HG03108 (cell line): Measurements from ENCODE around the gene RARB.
A peak's percentile ranks its signal among the peaks of the same experiment; 100 is the strongest.

ENCODE experiments used
- ATAC-seq: cut with Tn5 transposase; IDR thresholded peaks from one replicate; pipeline ENCODE4 v1.9.1; 2021; ENCODE audit warnings: moderate library complexity; ENCODE audit not compliant: unreplicated experiment

The RARB gene

GRCh38 chr3:25447285-25447684 lies 19.2 kb downstream of the RARB start:
- ATAC-seq, result no peak

GRCh38 chr3:25447925-25448324 lies 19.9 kb downstream of the RARB start:
- ATAC-seq, result no peak

GRCh38 chr3:25448750-25449692 lies 21.0 kb downstream of the RARB start:
- ATAC-seq, result no peak

GRCh38 chr3:25449857-25450256 lies 21.8 kb downstream of the RARB start:
- no peak for ATAC-seq

GRCh38 chr3:25452192-25452591 lies 24.1 kb downstream of the RARB start:
- ATAC-seq, result no peak

GRCh38 chr3:25452740-25453139 lies 24.7 kb downstream of the RARB start:
- ATAC-seq, result no peak

GRCh38 chr3:25453619-25454004 lies 25.5 kb downstream of the RARB start:
- ATAC-seq, result no peak

GRCh38 chr3:25454005-25454927 lies 26.2 kb downstream of the RARB start:
- ATAC-seq, result no peak

GRCh38 chr3:25455441-25456132 lies 27.5 kb downstream of the RARB start:
- no peak for ATAC-seq

- ATAC-seq, result no peak
These were observed 28.9 kb downstream of the RARB start for GRCh38 chr3:25456723-25457670.

- no peak for ATAC-seq
These were observed 29.8 kb downstream of the RARB start for GRCh38 chr3:25457671-25458419.

GRCh38 chr3:25458420-25458814 lies 30.4 kb downstream of the RARB start:
- ATAC-seq, result no peak

- peak; percentile 95 for ATAC-seq
These were observed 32.7 kb downstream of the RARB start for GRCh38 chr3:25460751-25461150.

GRCh38 chr3:25461946-25462345 lies 33.9 kb downstream of the RARB start:
- no peak for ATAC-seq

GRCh38 chr3:25462495-25462894 lies 34.4 kb downstream of the RARB start:
- no peak for ATAC-seq

- no peak for ATAC-seq
These were observed 35.9 kb downstream of the RARB start for GRCh38 chr3:25463836-25464418.

- no peak for ATAC-seq
These were observed 37.3 kb downstream of the RARB start for GRCh38 chr3:25465266-25465860.

GRCh38 chr3:25468866-25469319 lies 40.8 kb downstream of the RARB start:
- ATAC-seq, result no peak
